HG02588 (cell line): Measurements from ENCODE around the gene CHST13.

ENCODE experiments used
- ATAC-seq: cut with Tn5 transposase; IDR thresholded peaks from one replicate; pipeline ENCODE4 v1.9.1; 2021; ENCODE audit warnings: mild to moderate bottlenecking, moderate library complexity; ENCODE audit not compliant: unreplicated experiment

The CHST13 gene

GRCh38 chr3:126539558-126540250 is 15.7 kb downstream of the CHST13 start:
- no peak for ATAC-seq

DNA sequence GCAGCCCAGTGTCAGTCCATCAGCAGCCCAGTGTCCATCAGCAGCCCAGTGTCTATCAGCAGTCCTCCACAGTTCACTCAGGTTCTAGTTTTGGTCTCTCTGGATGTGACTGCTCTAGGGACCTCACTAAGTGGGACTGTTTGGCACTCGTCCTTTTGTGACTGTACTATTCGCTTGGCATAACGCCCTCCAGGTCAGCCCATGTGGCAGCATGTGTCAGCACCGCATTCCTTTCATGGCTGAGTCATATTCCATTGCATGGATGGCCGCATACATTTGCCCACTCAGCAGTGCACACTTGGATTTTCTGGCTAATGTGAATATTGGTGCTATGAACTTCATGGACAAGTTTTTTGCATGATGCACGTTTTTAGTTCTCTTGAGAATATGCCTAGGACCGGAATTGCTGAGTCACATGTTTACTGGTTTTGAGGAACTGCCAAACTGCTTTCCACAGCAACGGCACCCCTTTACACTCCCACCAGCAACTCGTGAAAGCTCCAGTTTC is 16.4 kb downstream of the CHST13 start:
- no peak for ATAC-seq

- ATAC-seq: no peak
Observed at GRCh38 chr3:126540951-126541627, 17.1 kb downstream of the CHST13 start.

DNA sequence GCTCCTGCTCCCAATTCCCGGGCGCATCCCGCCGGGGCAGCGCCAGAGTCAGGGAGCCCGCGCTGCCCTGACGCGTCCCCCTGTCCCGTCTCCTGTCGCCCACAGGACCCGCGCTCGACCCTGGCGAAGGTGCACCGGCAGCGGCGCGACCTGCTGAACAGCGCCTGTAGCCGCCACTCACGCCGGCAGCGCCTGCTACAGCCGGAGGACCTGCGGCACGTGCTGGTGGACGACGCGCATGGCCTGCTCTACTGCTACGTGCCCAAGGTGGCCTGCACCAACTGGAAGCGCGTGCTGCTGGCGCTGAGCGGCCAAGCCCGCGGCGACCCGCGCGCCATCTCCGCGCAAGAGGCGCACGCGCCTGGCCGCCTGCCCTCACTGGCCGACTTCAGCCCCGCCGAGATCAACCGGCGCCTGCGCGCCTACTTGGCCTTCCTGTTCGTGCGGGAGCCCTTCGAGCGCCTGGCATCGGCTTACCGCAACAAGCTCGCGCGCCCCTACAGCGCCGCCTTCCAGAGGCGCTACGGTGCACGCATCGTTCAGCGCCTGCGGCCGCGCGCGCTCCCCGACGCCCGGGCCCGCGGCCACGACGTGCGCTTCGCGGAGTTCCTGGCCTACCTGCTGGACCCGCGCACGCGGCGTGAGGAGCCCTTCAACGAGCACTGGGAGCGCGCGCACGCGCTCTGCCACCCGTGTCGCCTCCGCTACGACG is 17.8 kb downstream of the CHST13 start:
- ATAC-seq: no peak

DNA sequence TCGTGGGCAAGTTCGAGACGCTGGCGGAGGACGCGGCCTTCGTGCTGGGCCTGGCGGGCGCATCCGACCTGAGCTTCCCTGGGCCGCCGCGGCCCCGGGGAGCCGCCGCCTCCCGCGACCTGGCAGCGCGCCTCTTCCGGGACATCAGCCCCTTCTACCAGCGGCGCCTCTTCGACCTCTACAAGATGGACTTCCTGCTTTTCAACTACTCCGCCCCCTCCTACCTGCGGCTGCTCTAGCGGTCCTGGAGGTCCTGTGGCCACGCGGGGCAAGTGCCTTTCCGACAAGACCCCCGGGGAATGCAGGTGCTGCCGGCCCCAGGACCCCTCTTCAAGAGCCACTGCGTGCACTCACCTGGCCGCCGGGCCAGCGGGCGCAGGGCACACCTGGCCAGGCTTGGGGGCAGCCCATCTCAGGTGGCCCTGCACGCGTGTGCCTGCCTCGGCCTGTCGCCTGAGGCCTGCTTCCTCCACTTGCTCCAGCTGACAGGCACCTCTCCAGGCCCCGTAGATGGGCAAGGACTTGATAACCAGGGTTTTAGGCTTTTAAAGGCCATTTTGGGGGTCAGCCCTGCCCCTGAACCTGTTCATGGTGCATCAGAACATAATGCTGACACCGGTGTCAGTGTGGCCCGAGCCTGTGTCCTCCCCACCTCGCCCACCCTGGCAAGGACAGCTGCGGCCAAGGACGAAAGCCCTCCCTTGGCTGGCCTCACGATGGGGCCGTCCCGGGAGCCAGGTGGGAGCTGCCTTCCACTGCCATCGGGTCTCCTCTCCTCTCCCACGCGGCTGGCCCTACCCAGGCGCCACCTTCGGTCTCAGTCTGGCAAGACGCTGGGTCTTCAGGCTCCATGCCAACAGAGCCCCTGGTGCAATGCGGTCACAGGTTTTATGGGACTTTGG is 18.6 kb downstream of the CHST13 start:
- ATAC-seq: no peak

DNA sequence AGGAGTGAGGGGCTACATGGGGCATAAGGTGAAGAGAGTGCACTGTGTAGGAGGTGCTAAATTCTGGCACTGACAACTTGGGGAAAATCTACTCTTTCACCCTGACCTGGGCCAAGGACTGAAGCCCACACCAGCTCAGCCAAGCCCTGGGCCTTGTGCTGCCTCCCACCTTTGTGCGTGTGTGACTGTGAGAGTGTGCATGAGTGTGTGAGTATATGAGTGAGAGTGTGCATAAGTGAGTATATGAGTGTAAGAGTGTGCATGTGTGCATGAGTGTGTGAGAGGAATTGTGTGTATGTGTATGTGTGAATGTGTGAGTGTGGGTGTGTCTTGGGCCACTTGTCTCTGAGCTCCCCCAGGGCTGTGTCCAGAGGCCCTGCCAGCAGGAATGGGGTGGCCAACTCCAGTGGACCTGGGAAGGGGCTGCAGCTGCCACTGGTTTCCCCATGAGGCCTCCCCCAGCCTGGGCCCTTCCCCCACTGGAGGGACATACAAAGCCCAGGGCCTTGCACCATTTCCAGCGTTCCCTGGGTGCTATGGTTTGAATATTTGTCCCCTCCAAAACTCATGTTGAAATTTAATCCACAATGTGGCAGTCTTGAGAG is 19.6 kb downstream of the CHST13 start:
- ATAC-seq: no peak

DNA sequence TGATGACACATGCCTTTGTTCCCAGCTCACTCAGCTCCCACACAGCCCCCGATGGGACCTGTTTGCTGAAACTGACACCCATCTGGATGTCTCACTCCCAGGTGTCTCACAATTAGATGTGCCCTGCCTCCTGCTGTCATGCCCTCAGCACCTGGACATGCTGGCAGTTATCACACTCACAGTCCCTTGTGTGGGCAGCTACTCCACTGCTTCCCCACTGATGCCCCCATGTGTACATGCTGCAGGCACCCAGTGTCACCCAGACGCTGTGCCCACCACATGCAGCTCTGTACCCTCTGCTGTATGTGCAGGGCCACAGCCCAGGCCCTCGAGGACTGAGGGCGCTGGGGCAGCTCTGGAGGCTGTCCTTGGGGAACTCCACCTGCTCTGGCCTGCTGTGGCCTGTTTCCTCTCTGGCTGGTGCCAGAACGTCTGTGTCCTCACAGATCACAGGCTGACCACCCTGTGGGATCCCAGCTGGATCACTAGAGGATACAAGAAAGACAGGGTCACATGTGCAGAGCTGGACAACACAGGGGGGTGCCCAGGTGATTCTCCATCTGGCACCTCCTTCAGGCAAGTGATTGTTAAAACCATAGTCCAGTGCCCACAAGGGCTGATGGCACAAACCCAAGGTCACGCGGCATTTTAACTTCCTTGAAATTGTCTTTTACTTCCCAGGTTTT is 20.8 kb downstream of the CHST13 start:
- ATAC-seq: no peak

- no peak for ATAC-seq
Observed at GRCh38 chr3:126545544-126545943, 21.6 kb downstream of the CHST13 start.

- no peak for ATAC-seq
Observed at GRCh38 chr3:126546013-126546412, 22.1 kb downstream of the CHST13 start.

- ATAC-seq: no peak
Observed at GRCh38 chr3:126546549-126547239, 22.7 kb downstream of the CHST13 start.

GRCh38 chr3:126547721-126548120 is 23.8 kb downstream of the CHST13 start:
- ATAC-seq: no peak

GRCh38 chr3:126548556-126549466 is 24.9 kb downstream of the CHST13 start:
- ATAC-seq: no peak

- no peak for ATAC-seq
Observed at GRCh38 chr3:126549861-126550487, 26.0 kb downstream of the CHST13 start.

GRCh38 chr3:126550488-126551051 is 26.6 kb downstream of the CHST13 start:
- no peak for ATAC-seq

DNA sequence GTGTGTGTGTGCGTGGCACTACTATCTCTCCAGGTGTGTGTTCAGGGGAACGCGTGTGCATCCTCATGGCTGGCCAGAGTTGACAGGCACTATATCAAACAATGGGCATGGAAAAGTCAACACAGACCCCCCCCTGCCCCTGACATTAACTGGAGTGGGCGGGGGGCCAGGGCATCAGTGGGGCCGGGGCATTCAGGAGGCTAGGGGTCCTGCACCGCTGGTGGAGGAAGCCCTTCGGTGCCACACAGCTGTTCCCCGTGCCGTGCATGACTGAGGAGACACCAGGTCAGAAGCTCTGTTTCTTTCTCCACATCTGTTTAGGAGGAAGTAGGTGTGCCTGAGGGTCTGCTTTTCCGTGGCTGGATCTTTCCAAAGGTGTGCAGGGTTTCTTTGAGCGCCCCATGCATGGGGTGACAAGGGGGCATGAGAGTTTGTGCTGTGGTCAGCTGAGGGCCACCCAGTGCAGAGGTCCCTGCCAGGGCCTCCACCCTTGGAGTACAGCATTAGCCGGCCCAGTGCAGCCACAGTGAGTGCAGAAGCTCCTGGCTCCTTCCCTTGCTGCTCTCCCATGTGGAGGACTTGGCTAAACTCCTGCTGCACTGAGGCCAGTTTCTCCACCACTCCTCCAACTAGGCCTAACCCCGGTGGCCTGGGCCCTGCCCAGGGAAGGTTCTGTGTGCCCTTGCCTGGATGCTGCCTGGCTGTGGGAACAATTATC is 27.3 kb downstream of the CHST13 start:
- ATAC-seq: no peak

GRCh38 chr3:126551839-126552687 is 28.1 kb downstream of the CHST13 start:
- no peak for ATAC-seq
